Tibial nerve (tissue), 4 donors: ENCODE data around the gene WDR81.

Source experiments
- EP300 ChIP-seq, 2 donors: sonication (generic); formaldehyde crosslinking; IDR thresholded peaks; one replicate each; pipeline ENCODE4 v1.6.1; 2017; ENCODE audit warnings: antibody characterized with exemption in 2 of 2, mild to moderate bottlenecking in 1 of 2
- POLR2A ChIP-seq, 2 donors: fragments of 450-650 bp; IDR thresholded peaks; one replicate each; pipeline ENCODE4 v1.6.1; 2017; ENCODE audit warnings: antibody characterized with exemption in 2 of 2, mild to moderate bottlenecking in 2 of 2, moderate library complexity in 2 of 2
- TF ChIP-seq, protein P1 (sequence below), 5 experiments: fragments of 200-600 bp in 3 of 5; fragments of 450-650 bp in 2 of 5; sonication (generic) in 3 of 5; IDR thresholded peaks; one replicate each; pipeline ENCODE4 v1.5.1; 2016 to 2019; ENCODE audit warnings: antibody characterized with exemption in 5 of 5, mild to moderate bottlenecking in 3 of 5, moderate library complexity in 2 of 5

DNA sequence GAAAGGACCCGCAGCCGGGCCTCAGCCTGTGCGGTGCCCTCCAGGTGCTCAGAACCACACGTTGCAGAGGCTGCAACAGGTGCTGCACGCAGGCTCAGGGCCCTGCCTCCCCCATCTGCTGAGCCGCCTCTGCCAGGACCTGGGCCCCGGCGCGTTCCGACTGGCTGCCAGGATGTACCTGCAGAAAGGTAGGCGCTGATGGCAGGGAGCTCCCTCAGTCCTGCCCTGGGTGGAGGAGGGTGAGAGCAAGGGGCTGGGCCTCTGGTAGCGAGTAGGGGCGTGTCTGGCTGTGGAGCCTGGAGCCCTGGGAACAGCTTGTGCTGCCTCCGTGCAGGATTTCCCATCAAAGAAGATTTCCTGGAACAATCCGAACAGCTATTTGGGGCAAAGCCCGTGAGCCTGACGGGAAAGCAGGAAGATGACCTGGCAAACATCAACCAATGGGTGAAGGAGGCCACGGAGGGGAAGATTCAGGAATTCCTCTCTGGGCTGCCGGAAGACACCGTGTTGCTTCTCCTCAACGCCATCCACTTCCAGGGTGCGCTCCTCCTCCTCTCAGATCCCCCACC lies 22.6 kb downstream of the WDR81 start:
- TF ChIP-seq, protein P1, sequence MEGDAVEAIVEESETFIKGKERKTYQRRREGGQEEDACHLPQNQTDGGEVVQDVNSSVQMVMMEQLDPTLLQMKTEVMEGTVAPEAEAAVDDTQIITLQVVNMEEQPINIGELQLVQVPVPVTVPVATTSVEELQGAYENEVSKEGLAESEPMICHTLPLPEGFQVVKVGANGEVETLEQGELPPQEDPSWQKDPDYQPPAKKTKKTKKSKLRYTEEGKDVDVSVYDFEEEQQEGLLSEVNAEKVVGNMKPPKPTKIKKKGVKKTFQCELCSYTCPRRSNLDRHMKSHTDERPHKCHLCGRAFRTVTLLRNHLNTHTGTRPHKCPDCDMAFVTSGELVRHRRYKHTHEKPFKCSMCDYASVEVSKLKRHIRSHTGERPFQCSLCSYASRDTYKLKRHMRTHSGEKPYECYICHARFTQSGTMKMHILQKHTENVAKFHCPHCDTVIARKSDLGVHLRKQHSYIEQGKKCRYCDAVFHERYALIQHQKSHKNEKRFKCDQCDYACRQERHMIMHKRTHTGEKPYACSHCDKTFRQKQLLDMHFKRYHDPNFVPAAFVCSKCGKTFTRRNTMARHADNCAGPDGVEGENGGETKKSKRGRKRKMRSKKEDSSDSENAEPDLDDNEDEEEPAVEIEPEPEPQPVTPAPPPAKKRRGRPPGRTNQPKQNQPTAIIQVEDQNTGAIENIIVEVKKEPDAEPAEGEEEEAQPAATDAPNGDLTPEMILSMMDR (IDR thresholded peaks at IDR 0.05) = no peak
- no peak for TF ChIP-seq POLR2A (IDR thresholded peaks at IDR 0.05)
- peak; percentile 93 to 94 for TF ChIP-seq EP300 (IDR thresholded peaks at IDR 0.05)
